GM18519 (cell line): ENCODE data around the gene FAHD2A.
"Not testable (repeated sequence)": the region's sequence is repeated elsewhere in the genome, so short reads cannot be mapped to it uniquely, and the experiment has no call there.

ENCODE experiments used
- ATAC-seq: cut with Tn5 transposase; IDR thresholded peaks from one replicate; pipeline ENCODE4 v1.9.1; 2021; ENCODE audit warnings: mild to moderate bottlenecking, moderate library complexity; ENCODE audit not compliant: unreplicated experiment, low FRiP score

FAHD2A gene

DNA sequence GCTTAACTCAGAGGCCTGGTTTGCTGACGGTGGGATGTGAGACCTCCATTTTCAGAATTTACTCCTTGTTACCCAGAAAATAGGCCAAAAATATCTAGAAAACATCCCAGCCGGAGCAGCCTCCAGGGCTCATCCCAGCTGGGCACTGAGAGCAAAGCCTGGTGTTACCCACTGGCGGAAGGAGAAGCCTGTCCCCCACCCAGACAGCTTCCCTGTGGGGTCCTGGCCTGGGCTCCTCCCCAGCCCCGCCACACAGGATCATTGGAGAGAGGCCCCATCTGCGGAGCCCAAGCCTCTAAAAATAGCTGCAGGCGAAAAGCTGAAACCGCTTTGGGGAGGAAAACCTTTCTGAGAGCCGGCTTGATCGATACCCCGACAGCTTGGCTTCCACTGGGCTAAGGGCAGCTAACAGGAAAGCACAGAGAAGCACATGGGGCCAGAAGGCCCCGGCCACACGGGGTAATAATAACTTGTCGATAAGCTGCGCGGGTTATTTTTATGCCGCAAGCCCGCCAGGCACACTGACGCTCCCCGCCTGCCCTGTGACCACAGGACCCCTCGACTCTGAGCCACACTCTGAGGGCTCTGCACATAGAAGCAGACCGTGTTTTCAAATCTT, 26.9 kb upstream of the FAHD2A start:
- no peak for ATAC-seq

- ATAC-seq, result no peak
Observed at GRCh38 chr2:95376311-95377215, 25.9 kb upstream of the FAHD2A start.

DNA sequence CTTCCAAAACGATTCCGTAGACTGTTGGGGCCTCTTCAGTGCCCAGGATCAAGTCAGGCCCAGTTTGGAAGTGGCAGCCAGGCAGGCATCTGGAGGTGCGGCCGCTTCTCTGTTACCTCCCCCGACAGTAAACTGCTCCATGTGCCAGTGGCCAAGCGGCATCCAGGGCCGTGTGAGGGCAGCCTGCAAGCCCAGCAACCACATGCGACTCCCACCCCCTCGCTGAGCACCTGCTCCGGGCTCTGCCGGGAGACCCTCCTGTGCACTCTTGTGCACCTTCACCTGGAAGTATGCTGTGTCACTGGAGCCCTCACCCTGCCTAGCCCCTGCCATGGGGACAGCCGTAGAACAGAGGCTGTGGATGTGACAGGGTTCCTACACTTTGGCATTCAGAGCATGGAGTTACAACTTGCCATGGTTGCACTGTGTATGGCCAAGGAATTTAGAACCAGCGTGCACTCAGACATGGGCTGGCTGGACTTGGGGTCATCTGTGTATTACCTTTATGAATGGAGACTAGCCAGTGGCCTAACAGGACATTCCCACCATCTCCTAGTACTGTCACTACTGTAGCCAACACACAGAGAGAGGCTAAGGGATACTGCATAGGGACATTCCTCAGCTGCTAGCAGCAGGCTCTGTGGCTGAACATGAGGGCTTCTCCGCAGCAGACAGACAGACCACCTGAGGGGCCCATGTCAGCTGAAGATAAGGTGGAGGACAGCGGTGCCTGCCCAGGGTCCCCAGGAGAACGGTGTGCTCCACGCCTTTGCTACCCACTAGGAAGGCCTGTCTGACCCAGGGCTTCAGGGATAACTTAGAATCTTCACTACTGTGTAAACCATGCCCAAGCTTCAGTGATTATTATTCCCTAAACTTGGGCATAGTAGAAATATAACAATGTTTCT, 25.0 kb upstream of the FAHD2A start:
- ATAC-seq, result no peak

DNA sequence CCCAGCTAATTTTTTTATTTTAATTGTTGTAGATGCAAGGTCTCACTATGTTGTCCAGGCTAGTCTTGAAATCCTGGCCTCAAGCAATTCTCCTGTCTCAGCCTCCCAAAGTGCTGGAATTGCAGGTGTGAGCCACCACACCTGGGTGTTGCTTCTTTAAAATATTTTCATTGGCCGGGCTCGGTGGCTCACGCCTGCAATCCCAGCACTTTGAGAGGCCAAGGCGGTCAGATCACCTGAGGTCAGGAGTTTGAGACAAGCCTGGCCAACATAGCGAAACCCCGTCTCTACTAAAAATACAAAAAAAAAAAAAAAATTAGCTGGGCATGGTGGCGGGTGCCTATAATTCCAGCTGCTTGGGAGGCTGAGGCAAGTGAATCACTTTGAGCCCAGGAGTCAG, 24.2 kb upstream of the FAHD2A start:
- not testable (repeated sequence) for ATAC-seq

DNA sequence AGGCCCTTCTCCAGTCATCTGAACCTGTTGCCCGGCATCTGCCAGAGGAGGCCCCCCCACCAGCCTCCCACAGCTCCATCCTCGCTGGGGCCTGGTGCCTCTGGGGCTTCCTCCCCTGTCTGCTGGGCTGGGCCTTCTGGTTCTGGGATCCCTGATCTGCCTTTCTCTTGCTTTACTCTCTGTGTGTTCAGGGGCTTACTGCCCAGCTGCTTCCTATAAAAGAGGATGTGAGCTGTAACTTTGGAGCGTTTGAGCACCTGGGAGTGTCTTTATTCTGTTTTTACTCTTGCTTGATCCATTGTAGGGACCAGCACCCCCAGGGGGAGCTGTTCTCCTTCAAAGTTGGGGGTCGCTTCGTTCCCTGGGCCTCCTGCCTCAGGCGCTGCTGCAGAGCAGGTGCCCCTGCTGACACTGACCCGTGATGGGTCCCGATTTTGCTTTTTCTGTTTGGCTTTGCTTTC, 23.1 kb upstream of the FAHD2A start:
- no peak for ATAC-seq

- no peak for ATAC-seq
Observed at GRCh38 chr2:95380280-95380679, 22.2 kb upstream of the FAHD2A start.

GRCh38 chr2:95380731-95381130, 21.8 kb upstream of the FAHD2A start:
- ATAC-seq, result no peak

GRCh38 chr2:95381212-95382191, 21.0 kb upstream of the FAHD2A start:
- ATAC-seq, result no peak

- ATAC-seq, result no peak
Observed at GRCh38 chr2:95382192-95382591, 20.3 kb upstream of the FAHD2A start.

- no peak for ATAC-seq
Observed at GRCh38 chr2:95382686-95383634, 19.5 kb upstream of the FAHD2A start.

- ATAC-seq, result no peak
Observed at GRCh38 chr2:95383635-95384027, 18.9 kb upstream of the FAHD2A start.

- no peak for ATAC-seq
Observed at GRCh38 chr2:95384854-95385569, 17.5 kb upstream of the FAHD2A start.

DNA sequence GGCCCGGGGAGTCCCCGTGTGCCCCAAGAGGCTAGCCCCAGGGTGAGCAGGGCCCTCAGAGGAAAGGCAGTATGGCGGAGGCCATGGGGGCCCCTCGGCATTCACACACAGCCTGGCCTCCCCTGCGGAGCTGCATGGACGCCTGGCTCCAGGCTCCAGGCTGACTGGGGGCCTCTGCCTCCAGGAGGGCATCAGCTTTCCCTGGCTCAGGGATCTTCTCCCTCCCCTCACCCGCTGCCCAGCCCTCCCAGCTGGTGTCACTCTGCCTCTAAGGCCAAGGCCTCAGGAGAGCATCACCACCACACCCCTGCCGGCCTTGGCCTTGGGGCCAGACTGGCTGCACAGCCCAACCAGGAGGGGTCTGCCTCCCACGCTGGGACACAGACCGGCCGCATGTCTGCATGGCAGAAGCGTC, 16.9 kb upstream of the FAHD2A start:
- ATAC-seq, result no peak

DNA sequence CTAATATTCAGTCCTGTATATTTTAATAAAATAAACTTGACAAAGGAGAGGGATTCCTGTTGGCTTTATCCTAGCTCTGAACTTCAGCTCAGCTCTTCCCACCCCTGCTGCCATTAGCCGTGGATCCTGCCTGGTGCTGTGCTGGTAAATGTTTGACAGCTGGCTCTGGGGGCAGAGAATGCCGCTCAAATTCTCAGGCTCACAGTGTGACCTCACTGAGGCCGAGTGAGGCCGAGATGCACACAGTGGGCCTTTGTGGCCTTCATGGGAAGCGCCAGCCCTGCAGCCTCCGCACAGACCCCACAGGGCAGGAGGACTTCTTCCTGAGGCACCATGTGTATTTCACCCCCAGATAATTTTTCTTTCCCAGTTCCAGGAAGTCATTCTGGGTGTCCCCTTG, 16.5 kb upstream of the FAHD2A start:
- ATAC-seq, result no peak

DNA sequence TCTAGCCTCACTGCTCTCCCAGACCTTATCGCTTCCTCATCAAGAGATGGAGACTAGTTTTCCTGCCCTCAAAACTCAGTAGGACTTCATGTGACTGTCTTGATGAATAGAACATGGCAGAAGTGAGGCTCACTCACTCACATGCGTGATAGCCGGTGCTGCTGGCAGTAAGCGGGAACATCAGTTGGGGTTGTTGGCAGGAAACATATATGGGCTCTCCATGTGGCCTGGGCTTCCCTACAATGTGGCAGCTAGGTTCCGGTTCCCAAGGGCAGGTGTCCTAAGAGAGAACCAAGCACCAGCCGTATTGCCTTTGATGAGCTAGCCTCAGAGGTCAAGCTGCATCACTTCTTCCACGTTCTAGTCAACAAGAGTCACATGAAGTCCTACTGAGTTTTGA, 15.2 kb upstream of the FAHD2A start:
- no peak for ATAC-seq

- no peak for ATAC-seq
Observed at GRCh38 chr2:95388091-95388692, 14.3 kb upstream of the FAHD2A start.

DNA sequence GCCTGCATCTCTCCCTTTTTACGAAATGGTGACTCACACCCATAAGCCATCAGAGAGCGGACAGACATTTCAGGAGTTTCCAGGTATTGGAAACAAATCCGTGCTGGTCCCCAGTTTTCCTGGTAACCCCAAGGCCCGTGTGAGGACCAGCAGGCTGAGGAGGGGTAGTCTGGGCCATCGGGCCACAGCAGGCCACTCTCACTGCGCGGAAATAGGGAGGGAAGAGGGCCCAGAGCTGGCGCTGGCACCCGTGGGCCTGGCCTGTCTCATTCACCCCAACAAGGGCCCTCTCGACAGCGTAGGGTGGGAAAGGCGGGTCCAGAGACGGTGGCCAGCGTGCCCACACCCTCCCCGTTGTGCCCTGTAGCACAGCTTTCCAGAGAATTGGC, 13.7 kb upstream of the FAHD2A start:
- no peak for ATAC-seq
